GM20431 (cell line): ENCODE data around the gene ZNF316.
"Not testable (repeated sequence)": the region's sequence is repeated elsewhere in the genome, so short reads cannot be mapped to it uniquely, and the experiment has no call there.

Experiments
- in situ Hi-C: fragments of 300-500 bp; cut with MseI, MboI; formaldehyde crosslinking; loops from one replicate; pipeline ENCODE4 v1.15.0; 2020; ENCODE audit warnings: low sequenced_read_pairs; ENCODE audit not compliant: unreplicated experiment

ZNF316 gene

GRCh38 chr7:6619961-6620360 is 17.2 kb upstream of the ZNF316 start:
- in situ Hi-C loops: no loop called here

DNA sequence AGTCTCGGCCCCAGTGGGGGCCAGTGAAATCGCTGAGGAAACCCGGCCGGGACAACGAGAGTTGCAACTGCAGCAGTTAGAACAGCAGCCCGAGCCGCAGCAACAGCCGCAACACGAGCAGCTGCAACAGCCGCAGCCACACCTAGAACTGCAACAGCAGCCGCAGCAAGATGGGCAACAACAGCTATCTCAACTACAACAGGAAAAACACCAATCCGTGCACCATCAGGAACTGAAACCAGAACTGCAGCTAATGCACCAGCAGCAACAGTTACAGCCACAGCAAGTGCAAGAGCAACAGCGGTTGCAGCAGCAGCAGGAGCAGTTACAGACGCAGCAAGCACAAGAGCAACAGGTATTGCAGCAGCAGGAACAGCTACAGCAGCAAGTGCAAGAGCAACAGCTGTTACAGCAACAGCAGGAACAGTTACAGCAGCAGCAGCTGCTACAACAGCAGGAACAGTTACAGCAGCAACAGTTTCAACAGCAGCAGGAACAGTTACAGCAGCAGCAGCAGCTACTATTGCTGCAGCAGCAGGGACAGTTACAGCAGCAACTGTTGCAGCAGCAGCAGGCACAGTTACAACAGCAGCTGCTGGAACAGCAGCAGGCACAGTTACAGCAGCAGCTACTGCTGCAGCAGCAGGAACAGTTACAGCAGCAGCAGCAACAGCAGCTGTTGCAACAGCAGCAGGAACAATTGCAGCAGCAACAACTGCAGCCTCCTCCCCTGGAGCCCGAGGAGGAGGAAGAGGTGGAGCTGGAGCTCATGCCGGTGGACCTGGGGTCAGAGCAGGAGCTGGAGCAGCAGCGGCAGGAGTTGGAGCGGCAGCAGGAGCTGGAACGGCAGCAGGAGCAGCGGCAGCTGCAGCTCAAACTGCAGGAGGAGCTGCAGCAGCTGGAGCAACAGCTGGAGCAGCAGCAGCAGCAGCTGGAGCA is 15.7 kb upstream of the ZNF316 start:
- in situ Hi-C loops: no loop called here

DNA sequence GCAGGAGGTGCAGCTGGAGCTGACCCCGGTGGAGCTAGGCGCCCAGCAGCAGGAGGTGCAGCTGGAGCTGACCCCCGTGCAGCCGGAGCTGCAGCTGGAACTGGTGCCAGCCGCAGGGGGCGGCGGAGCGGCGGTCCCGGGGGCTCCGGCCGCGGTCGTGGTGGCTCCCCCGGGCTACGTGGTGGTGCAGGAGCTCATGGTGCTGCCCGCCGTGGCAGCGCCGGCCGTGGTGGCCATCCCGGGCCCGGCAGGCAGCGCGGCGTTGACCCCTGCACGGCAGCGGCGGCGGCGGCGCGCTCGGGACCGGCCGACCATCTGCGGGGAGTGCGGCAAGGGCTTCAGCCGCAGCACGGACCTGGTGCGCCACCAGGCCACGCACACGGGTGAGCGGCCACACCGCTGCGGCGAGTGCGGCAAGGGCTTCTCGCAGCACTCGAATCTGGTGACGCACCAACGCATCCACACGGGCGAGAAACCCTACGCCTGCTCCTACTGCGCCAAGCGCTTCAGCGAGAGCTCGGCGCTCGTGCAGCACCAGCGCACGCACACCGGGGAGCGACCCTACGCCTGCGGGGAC is 14.9 kb upstream of the ZNF316 start:
- in situ Hi-C loops: no loop called here

DNA sequence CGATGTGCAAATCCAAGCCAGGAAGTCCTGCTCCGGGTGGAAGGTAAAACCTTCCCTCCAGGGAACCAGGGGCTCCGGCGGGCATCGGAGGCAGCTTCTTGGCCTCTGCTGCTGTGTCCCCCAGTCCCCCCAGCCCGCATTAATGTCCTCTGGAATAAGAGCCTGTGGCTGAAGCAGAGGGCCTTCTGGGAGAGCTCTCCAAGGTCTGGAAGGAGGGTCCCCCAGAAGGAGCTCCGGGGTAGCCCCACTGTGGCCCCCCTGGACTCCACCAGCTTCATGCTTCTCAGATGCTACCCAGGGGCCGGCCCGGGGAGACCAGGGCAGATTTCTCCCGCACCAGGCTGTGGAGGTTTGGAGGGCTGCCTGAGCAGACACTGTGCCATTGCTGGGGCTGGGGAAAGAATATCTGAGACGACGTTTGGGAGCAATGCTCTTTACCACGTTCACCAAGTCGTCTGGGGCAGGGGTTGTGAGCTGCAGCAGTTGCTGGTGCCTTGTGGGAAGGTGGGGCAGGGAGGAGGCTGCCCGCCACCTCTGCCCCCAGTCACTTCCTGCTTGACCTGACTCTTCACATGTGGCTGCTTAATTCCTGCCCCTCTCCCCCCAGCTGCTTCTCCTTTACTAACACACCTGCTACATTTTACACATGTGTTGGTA is 13.4 kb upstream of the ZNF316 start:
- in situ Hi-C loops: no loop called here

DNA sequence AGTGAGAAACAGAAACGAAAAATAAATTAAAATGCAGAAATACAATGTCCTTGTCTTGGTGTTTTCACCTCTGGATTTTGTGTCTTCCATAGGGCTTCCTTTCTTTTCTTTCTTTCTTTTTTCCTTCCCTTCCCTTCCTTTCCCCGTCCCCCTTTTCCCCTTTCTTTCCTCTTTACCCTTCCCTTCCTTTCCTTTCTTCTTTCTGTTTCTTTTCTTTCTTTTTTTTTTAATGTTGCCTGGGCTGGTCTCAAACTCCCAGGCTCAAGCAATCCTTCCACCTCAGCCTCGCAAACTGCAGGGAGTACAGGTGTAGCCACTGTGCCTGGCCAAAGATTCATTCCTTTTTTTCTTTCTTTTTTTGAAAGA is 12.9 kb upstream of the ZNF316 start:
- in situ Hi-C loops: no loop called here

DNA sequence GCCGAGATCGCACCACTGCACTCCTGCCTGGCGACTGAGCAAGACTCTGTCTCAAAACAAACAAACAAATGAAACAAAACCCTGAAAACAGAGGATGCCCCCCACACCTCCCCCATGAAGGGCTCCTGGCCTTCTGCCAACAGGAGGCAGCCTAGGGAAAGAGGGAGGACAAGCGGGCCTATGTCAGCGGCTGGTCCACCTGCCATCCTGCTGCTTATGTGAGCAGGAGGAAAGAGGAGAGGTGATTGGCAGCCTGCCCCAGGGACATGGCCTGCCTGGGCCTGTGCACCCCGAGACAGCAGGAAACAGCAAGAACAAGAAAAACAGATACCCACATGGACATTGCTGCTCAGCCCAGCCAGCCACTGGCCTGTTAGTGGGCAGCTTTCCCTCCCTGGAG is 9.1 kb upstream of the ZNF316 start:
- in situ Hi-C loops: no loop called here

- in situ Hi-C loops: no loop called here
Observed at GRCh38 chr7:6630007-6630849, 6.9 kb upstream of the ZNF316 start.

DNA sequence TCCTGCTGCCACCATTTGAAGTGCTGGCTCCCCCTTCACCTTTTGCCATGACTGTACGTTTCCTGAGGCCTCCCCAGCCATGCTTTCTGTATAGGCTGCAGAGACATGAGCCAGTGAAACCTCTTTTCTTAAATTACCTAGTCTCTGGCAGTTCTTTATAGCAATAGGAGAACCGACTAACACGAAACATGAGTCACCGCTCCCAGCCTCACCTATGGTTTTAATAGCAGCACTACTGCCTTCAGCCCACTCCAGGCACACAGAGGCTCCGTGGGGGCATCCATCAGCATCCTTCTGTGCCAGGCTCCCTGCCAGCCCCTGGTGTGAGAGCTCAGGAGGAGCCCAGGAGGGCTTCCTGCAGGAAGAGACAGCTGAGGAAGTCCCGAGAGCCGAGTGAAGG is 5.5 kb upstream of the ZNF316 start:
- in situ Hi-C loops: no loop called here

GRCh38 chr7:6634021-6634420 is 3.1 kb upstream of the ZNF316 start:
- in situ Hi-C loops: no loop called here

DNA sequence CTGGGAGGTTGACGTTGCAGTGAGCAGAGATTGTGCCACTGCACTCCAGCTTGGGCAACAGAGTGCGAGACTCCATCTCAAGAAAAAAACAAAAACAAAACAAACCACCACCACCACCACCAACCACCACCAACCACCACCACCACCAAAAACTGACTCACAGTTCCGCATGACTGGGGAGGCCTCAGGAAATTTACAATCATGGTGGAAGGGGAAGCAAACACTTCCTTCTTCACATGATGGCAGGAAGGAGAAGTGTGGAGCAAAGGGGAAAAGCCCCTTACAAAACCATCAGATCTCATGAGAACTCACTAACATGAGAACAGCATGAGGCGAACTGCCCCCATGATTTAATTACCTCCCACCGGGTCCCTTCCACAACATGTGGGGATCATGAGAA is 2.1 kb upstream of the ZNF316 start:
- in situ Hi-C loops: not testable (repeated sequence)

- in situ Hi-C loops: no loop called here
Observed at GRCh38 chr7:6637544-6638229, 569 bp downstream of the ZNF316 start.

GRCh38 chr7:6639032-6639431 is 1.9 kb downstream of the ZNF316 start:
- in situ Hi-C loops: no loop called here

GRCh38 chr7:6639627-6640026 is 2.5 kb downstream of the ZNF316 start:
- in situ Hi-C loops: no loop called here

DNA sequence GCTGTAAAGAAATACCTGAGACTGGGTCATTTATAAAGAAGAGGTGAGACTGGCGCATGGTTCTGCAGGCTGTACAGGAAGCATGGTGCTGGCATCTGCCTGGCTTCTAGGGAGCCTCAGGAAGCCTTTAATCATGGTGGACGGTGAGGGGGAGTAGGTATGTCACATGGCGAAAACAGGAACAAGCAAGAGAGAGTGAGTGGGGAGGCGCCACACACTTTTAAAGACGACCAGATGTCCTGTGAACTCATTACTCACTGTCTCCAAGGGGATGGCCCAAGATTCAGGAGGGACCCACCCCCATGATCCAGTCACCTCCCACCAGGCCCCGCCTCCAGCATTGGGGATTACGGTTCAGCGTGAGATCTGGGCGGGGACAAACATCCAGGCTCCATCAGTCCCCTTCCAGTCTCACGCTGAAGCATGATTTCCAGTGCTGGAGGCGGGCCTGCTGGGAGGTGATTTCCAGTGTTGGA is 3.2 kb downstream of the ZNF316 start:
- in situ Hi-C loops: no loop called here

DNA sequence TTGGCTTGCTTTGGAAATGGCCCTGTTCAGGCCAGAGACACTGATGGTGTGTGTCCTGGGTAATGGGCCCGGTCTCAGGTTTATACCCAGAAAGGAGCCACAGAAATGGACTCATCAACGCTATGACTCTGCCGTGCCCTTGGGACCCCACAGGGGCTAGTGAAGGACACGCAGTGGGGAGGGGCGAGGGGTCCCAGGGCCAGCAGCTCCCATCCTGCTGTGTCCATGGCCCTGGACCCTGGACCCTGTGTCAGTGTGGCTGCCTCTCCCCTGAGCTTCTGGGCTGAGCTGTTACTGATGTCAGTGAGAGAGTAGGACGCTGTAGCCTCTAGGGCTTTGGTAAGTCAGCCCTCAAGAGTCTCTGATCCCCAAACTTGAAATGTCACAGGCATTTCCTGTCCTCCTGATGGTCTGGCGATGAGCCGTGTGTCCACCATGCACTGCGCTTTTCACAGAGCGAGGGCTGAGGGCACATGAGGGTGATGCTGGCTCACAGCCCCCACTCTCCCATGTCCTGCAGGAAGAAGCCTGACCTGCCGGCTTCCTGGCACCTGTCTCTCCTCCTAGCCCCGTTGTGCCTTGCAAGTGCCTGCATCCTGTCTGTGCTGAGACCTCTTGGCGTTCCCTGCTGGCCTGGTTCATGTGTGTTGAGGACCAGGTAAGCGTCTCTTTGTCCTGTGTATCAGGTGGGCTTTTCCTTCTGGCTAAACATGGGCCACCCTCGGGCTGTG is 4.4 kb downstream of the ZNF316 start:
- in situ Hi-C loops: no loop called here

GRCh38 chr7:6642239-6642839 is 5.2 kb downstream of the ZNF316 start:
- in situ Hi-C loops: no loop called here

DNA sequence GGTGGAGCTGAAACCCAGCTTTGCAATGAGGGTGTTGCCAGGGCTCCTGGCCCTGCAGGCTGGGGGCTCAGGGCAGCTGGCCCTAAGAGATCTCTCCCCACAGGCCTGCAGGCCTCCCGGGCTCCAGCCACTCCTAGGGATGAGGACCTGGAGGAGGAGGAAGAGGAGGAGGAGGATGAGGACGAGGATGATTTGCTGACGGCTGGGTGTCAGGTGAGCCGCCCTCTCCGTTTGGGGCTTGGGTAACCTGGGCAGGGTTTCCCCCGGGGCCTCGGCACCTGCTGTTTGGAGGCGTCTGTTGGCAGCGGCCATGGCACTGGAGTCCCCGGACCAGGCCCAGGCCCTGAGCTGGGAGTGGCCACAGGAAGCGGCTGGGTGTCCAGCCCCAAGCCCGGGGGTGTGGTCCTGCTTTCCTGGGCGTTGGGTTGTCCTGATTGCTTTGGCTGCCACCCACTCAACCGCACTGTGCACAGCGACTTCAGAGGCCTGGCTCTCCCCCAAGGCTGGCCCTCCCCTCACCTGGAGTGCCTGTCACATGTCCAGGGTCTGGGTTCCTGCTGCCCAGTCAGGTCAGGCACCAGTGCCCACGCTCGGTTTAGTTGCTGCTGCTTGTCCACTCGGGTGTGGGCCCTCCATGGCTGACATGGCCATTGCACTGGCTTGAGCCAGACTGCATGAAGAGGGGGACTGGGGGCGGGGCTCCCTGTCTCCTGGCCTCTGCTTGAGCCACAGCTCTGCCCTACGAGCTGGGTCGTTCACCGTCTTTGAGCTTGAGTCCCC is 5.9 kb downstream of the ZNF316 start:
- in situ Hi-C loops: no loop called here
